Smooth muscle cell of the brain vasculature (primary cell): ENCODE measurements around the gene SLC22A17.
"Not testable (repeated sequence)": the region's sequence is repeated elsewhere in the genome, so short reads cannot be mapped to it uniquely, and the experiment has no call there.

Experiments
- DNase-seq: peaks from one replicate; pipeline ENCODE4 v3.0.0-alpha.2; 2012; ENCODE audit warnings: low read depth, low spot score

SLC22A17 gene

GRCh38 chr14:23352506-23353432, at the start of gene SLC22A17:
Gene SLC22A17 (minus strand): TSS chr14:23352887.
- peak; percentile 62 for DNase-seq

- DNase-seq = no peak
These were observed 48.6 kb upstream of the SLC22A17 start for GRCh38 chr14:23401291-23401690.

GRCh38 chr14:23400496-23401149, 47.9 kb upstream of the SLC22A17 start:
- DNase-seq = not testable (repeated sequence)

- no peak for DNase-seq
These were observed 46.9 kb upstream of the SLC22A17 start for GRCh38 chr14:23399591-23399990.

- DNase-seq = no peak
These were observed 46.4 kb upstream of the SLC22A17 start for GRCh38 chr14:23399136-23399535.

- no peak for DNase-seq
These were observed 45.7 kb upstream of the SLC22A17 start for GRCh38 chr14:23398348-23398747.

GRCh38 chr14:23396781-23397407, 44.2 kb upstream of the SLC22A17 start:
- DNase-seq = no peak

GRCh38 chr14:23396126-23396525, 43.4 kb upstream of the SLC22A17 start:
- DNase-seq = no peak

GRCh38 chr14:23392613-23393012, 39.9 kb upstream of the SLC22A17 start:
- DNase-seq = no peak

GRCh38 chr14:23389871-23390270, 37.2 kb upstream of the SLC22A17 start:
- DNase-seq = not testable (repeated sequence)

- no peak for DNase-seq
These were observed 36.7 kb upstream of the SLC22A17 start for GRCh38 chr14:23389396-23389795.

GRCh38 chr14:23388996-23389395, 36.3 kb upstream of the SLC22A17 start:
- DNase-seq = no peak

GRCh38 chr14:23387916-23388882, 35.5 kb upstream of the SLC22A17 start:
- no peak for DNase-seq

- DNase-seq = no peak
These were observed 34.3 kb upstream of the SLC22A17 start for GRCh38 chr14:23386999-23387398.

GRCh38 chr14:23386266-23386657, 33.6 kb upstream of the SLC22A17 start:
- DNase-seq = not testable (repeated sequence)

GRCh38 chr14:23385642-23386265, 33.1 kb upstream of the SLC22A17 start:
- DNase-seq = no peak

GRCh38 chr14:23385244-23385641, 32.6 kb upstream of the SLC22A17 start:
- DNase-seq = no peak

GRCh38 chr14:23384364-23385080, 31.8 kb upstream of the SLC22A17 start:
- no peak for DNase-seq

- no peak for DNase-seq
These were observed 30.2 kb upstream of the SLC22A17 start for GRCh38 chr14:23382731-23383440.
